ENCODE data around the gene TVP23C. TPM values are rescaled to one million over a fixed set of nuclear protein-coding genes. Genes with fewer than 3 reads are reported as not detected.
"Not testable (repeated sequence)": the region's sequence is repeated elsewhere in the genome, so short reads cannot be mapped to it uniquely, and the experiment has no call there.

The TVP23C gene
- total RNA-seq (2021): 7.4 and 8.5 TPM in 2 replicates
- percentile 65 among the genes with signal in this experiment for Bru-seq, nascent RNA
- BruChase-seq, experiment 1, labeled RNA remaining after a 2-hour chase: percentile 80 among the genes with signal in this experiment
- percentile 73 among the genes with signal in this experiment for BruChase-seq, experiment 2, labeled RNA remaining after a 6-hour chase
- long read RNA-seq: 0 reads

- H3K27me3 ChIP-seq (replicated peaks; ENCODE audit: insufficient read depth, low read depth, low read length, poor library complexity); intact Hi-C loops (cut with micrococcal nuclease; ENCODE audit: unreplicated experiment); H3K36me3 ChIP-seq (ENCODE audit: insufficient read depth, low read length, poor library complexity, severe bottlenecking); H3K4me1 ChIP-seq (ENCODE audit: insufficient read depth, low read length, poor library complexity, severe bottlenecking); BruUV-seq (replicated peaks); CTCF ChIA-PET; H3K9me3 ChIP-seq (ENCODE audit: low read depth, low read length, poor library complexity, severe bottlenecking); POLR2A ChIA-PET (ENCODE audit: low non-redundant PET); H3K27ac ChIP-seq (ENCODE audit: low read depth, low read length, poor library complexity, severe bottlenecking): not testable (repeated sequence)
- peak; percentile 45 for DNase-seq (ENCODE audit: low spot score)
- H3K4me3 ChIP-seq (ENCODE audit: low read depth, low read length, poor library complexity, severe bottlenecking): peak within 1 kb of the TSS; percentile 62
Observed at GRCh38 chr17:15563375-15563857, at the start of gene TVP23C. Gene TVP23C, minus strand, starts transcription at chr17:15563483. Its CDS starts 35 bp downstream, at chr17:15563448.

GRCh38 chr17:15592960-15593359, 29.7 kb upstream of the TVP23C start:
- H3K36me3 ChIP-seq (ENCODE audit: insufficient read depth, low read length, poor library complexity, severe bottlenecking); H3K27me3 ChIP-seq (replicated peaks; ENCODE audit: insufficient read depth, low read depth, low read length, poor library complexity); H3K9me3 ChIP-seq (ENCODE audit: low read depth, low read length, poor library complexity, severe bottlenecking); intact Hi-C loops (cut with micrococcal nuclease; ENCODE audit: unreplicated experiment); H3K4me1 ChIP-seq (ENCODE audit: insufficient read depth, low read length, poor library complexity, severe bottlenecking); CTCF ChIA-PET; DNase-seq (ENCODE audit: low spot score); H3K27ac ChIP-seq (ENCODE audit: low read depth, low read length, poor library complexity, severe bottlenecking); BruUV-seq (replicated peaks); H3K4me3 ChIP-seq (ENCODE audit: low read depth, low read length, poor library complexity, severe bottlenecking): not testable (repeated sequence)
- POLR2A ChIA-PET (ENCODE audit: low non-redundant PET): interaction anchor here (0.6 kb wide), 1 partner anchor 53 kb away, joined by 3 read pairs; no protein-coding TSS in a partner anchor

- DNase-seq (ENCODE audit: low spot score); H3K4me3 ChIP-seq (ENCODE audit: low read depth, low read length, poor library complexity, severe bottlenecking); intact Hi-C loops (cut with micrococcal nuclease; ENCODE audit: unreplicated experiment); H3K4me1 ChIP-seq (ENCODE audit: insufficient read depth, low read length, poor library complexity, severe bottlenecking); BruUV-seq (replicated peaks); POLR2A ChIA-PET (ENCODE audit: low non-redundant PET); H3K9me3 ChIP-seq (ENCODE audit: low read depth, low read length, poor library complexity, severe bottlenecking); H3K27me3 ChIP-seq (replicated peaks; ENCODE audit: insufficient read depth, low read depth, low read length, poor library complexity); H3K27ac ChIP-seq (ENCODE audit: low read depth, low read length, poor library complexity, severe bottlenecking); CTCF ChIA-PET; H3K36me3 ChIP-seq (ENCODE audit: insufficient read depth, low read length, poor library complexity, severe bottlenecking): not testable (repeated sequence)
Observed at GRCh38 chr17:15591986-15592385, 28.7 kb upstream of the TVP23C start.

- H3K36me3 ChIP-seq (ENCODE audit: insufficient read depth, low read length, poor library complexity, severe bottlenecking); BruUV-seq (replicated peaks); CTCF ChIA-PET; H3K27ac ChIP-seq (ENCODE audit: low read depth, low read length, poor library complexity, severe bottlenecking); DNase-seq (ENCODE audit: low spot score); intact Hi-C loops (cut with micrococcal nuclease; ENCODE audit: unreplicated experiment); H3K4me1 ChIP-seq (ENCODE audit: insufficient read depth, low read length, poor library complexity, severe bottlenecking); H3K9me3 ChIP-seq (ENCODE audit: low read depth, low read length, poor library complexity, severe bottlenecking); POLR2A ChIA-PET (ENCODE audit: low non-redundant PET); H3K27me3 ChIP-seq (replicated peaks; ENCODE audit: insufficient read depth, low read depth, low read length, poor library complexity); H3K4me3 ChIP-seq (ENCODE audit: low read depth, low read length, poor library complexity, severe bottlenecking): not testable (repeated sequence)
Observed at GRCh38 chr17:15590844-15591243, 27.6 kb upstream of the TVP23C start.

- intact Hi-C loops (cut with micrococcal nuclease; ENCODE audit: unreplicated experiment); CTCF ChIA-PET; H3K4me1 ChIP-seq (ENCODE audit: insufficient read depth, low read length, poor library complexity, severe bottlenecking); H3K9me3 ChIP-seq (ENCODE audit: low read depth, low read length, poor library complexity, severe bottlenecking); POLR2A ChIA-PET (ENCODE audit: low non-redundant PET); H3K36me3 ChIP-seq (ENCODE audit: insufficient read depth, low read length, poor library complexity, severe bottlenecking); H3K27me3 ChIP-seq (replicated peaks; ENCODE audit: insufficient read depth, low read depth, low read length, poor library complexity); H3K4me3 ChIP-seq (ENCODE audit: low read depth, low read length, poor library complexity, severe bottlenecking); H3K27ac ChIP-seq (ENCODE audit: low read depth, low read length, poor library complexity, severe bottlenecking); DNase-seq (ENCODE audit: low spot score); BruUV-seq (replicated peaks): not testable (repeated sequence)
Observed at GRCh38 chr17:15589544-15590536, 26.6 kb upstream of the TVP23C start.

- H3K36me3 ChIP-seq (ENCODE audit: insufficient read depth, low read length, poor library complexity, severe bottlenecking); H3K9me3 ChIP-seq (ENCODE audit: low read depth, low read length, poor library complexity, severe bottlenecking); H3K4me3 ChIP-seq (ENCODE audit: low read depth, low read length, poor library complexity, severe bottlenecking); H3K27ac ChIP-seq (ENCODE audit: low read depth, low read length, poor library complexity, severe bottlenecking); CTCF ChIA-PET; intact Hi-C loops (cut with micrococcal nuclease; ENCODE audit: unreplicated experiment); POLR2A ChIA-PET (ENCODE audit: low non-redundant PET); H3K27me3 ChIP-seq (replicated peaks; ENCODE audit: insufficient read depth, low read depth, low read length, poor library complexity); BruUV-seq (replicated peaks); H3K4me1 ChIP-seq (ENCODE audit: insufficient read depth, low read length, poor library complexity, severe bottlenecking): not testable (repeated sequence)
- peak; percentile 12 for DNase-seq (ENCODE audit: low spot score)
Observed at GRCh38 chr17:15588017-15588416, 24.7 kb upstream of the TVP23C start.

GRCh38 chr17:15583313-15583712, 20.0 kb upstream of the TVP23C start:
- H3K4me1 ChIP-seq (ENCODE audit: insufficient read depth, low read length, poor library complexity, severe bottlenecking); H3K27ac ChIP-seq (ENCODE audit: low read depth, low read length, poor library complexity, severe bottlenecking); BruUV-seq (replicated peaks); DNase-seq (ENCODE audit: low spot score); H3K4me3 ChIP-seq (ENCODE audit: low read depth, low read length, poor library complexity, severe bottlenecking); intact Hi-C loops (cut with micrococcal nuclease; ENCODE audit: unreplicated experiment); H3K36me3 ChIP-seq (ENCODE audit: insufficient read depth, low read length, poor library complexity, severe bottlenecking); H3K27me3 ChIP-seq (replicated peaks; ENCODE audit: insufficient read depth, low read depth, low read length, poor library complexity); H3K9me3 ChIP-seq (ENCODE audit: low read depth, low read length, poor library complexity, severe bottlenecking); POLR2A ChIA-PET (ENCODE audit: low non-redundant PET); CTCF ChIA-PET: not testable (repeated sequence)
